Ishikawa (cell line): Measurements from ENCODE around the gene ZCWPW1.

ENCODE experiments used
- CREB1 ChIP-seq: IDR thresholded peaks from 2 replicates; pipeline ENCODE4 v1.6.1; 2012; ENCODE audit warnings: low read depth
- EP300 ChIP-seq: IDR thresholded peaks from 2 replicates; pipeline ENCODE4 v1.6.1; 2012; ENCODE audit warnings: borderline replicate concordance
- MAX ChIP-seq: IDR thresholded peaks from 2 replicates; pipeline ENCODE4 v1.6.1; 2012
- NFIC ChIP-seq: IDR thresholded peaks from 2 replicates; pipeline ENCODE4 v1.6.1; 2012
- RAD21 ChIP-seq: IDR thresholded peaks from 2 replicates; pipeline ENCODE4 v1.6.1; 2012; ENCODE audit warnings: low read depth
- TAF1 ChIP-seq: IDR thresholded peaks from 2 replicates; pipeline ENCODE4 v1.6.1; 2012; ENCODE audit warnings: low read depth, mild to moderate bottlenecking
- TCF12 ChIP-seq: IDR thresholded peaks from 2 replicates; pipeline ENCODE4 v1.6.1; 2012; ENCODE audit warnings: low read depth
- TEAD4 ChIP-seq: IDR thresholded peaks from 2 replicates; pipeline ENCODE4 v1.6.1; 2012

DNA sequence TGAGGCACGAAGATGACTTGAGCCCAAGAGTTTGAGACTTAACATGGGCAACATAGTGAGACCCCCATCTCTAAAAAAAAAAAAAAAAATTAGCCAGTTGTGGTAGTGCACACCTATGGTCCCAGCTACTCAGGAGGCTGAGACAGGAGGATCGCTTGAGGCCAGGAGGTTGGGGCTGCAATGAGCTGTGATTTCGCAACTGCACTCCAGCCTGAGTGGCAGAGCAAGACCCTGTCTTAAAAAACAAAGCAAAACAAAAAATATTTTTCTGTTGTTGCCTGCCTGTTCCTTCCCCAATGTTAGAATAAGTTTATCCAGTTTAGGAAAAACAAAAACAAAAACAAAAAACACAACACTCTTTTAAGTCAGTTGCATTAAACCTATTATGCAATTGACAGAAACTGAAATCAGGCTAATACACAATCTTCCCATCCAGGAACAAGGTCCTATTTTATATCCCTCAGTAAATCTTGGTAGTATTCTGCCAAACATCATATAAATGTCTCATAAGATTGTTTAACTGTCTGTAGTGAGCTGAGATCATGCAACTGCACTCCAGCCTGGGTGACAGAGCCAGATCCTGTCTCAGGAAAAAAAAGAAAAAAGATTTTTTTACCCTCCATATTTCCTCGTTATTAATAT, 50.3 kb downstream of the ZCWPW1 start:
- no peak for TF ChIP-seq MAX
- TF ChIP-seq TAF1 = no peak
- no peak for TF ChIP-seq NFIC
- no peak for TF ChIP-seq EP300
- TF ChIP-seq TEAD4 = no peak
- no peak for TF ChIP-seq RAD21
- no peak for TF ChIP-seq TCF12
- TF ChIP-seq CREB1 = no peak
